ENCODE results near the gene MAN2B1. TPM values are rescaled to one million over a fixed set of nuclear protein-coding genes. Genes with fewer than 3 reads are reported as not detected.
"Not testable (repeated sequence)": the region's sequence is repeated elsewhere in the genome, so short reads cannot be mapped to it uniquely, and the experiment has no call there.

Gene MAN2B1
- polyA plus RNA-seq, 3 donors: 26.7 to 68.3 (median 44.5) TPM

DNA sequence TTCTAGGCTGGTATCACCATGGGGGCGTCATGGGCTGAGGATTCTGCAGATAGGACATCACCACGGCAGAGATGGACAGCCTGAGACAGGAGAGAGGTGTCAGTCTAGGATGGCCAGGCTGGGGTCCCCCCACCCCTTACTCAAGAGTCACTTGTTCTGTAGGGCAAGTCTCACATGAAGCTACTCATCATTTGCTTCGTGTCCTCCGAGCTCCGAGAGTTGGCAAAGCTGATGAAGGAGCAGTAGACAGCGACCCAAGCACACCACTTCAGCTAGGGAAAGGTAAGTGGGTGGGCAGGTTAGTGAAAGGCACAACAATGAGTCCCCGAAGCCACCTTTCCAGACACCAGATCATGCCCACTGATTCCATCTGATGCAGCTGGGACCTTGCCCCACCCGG lies 1.8 kb upstream of the MAN2B1 start:
- H3K27ac ChIP-seq (ENCODE audit: low read depth, low read length): no peak overlapping the region
- WGBS, 3 donors: 50 to 73% (median 68%) methylated on average over 8 of the region's 8 CpGs

DNA sequence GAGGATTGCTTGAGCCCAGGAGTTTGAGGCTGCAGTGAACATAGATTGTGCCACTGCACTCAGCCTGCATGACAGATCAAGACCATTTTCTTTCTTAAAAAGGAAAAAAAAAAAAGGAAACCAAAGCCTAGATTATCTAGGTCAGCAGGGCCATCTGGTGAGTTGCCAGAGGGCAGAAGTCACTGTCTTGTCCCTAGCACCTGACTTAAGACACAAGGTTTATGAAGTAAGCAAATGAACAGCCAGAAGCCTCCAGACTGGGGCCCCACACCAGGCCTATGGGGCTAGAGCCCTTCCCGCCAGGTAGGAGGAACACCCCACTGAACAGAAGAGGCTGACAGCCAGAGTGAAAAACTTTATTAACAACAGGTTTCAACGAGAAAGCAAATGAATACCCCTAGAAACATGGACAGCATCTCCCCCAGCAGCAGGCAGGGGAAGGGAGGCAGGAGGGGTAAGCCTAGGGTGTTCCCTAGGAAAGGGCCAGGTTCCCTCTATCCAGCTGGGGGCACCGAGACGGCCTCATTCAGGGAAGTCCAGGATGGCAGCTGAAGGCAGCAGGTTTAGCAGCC lies 1.3 kb upstream of the MAN2B1 start:
- H3K27ac ChIP-seq (ENCODE audit: low read depth, low read length): no peak overlapping the region
- WGBS, 3 donors: 73 to 79% (median 75%) methylated on average over 4 of the region's 4 CpGs

DNA sequence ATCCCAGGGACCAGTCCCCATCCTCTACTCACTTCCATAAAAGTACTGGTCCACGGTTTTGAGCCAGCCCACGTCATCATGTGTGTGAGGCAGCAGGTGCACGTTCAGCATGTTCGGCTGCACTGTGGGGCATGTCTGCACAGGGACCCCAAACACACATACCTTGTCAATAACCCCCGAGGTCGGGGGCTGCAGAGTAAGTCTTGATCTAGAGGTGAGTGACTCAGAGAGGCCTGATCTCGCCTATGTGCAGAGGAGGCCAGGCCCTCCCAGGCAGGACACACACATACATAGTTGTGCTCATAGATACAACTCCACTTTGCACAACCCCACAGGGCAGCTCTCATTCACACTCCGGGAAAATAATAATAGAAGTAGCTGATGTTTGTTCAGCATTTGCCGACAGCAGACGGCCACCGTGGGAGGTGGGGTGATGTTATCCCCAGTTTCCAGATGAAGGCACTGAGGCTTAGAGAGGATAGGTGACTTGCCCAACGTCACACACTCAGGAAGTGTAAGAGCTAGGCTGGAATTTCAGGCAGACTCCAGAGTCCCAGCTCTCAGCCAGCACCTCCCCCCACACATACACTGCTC lies 774 bp downstream of the MAN2B1 start:
- WGBS, 3 donors: 40 to 49% (median 43%) methylated on average over 12 of the region's 12 CpGs

DNA sequence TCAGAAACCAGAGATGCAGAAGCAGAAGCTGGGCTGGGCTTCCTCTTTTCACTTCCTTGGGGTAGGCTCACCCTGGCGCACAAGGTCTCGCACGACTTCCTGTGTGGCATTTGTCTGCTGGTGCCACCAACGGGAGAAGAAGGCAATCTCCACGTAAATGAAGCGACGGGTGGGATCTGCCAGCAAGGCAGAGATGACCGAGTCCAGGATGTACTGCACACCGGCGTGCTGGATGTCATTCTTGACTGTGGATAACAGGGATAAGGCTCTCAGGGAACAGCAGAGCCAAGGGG lies 1.3 kb downstream of the MAN2B1 start:
- 54 to 78% (median 54%) methylated on average over 10 of the region's 10 CpGs for WGBS, 3 donors
- no peak overlapping the region for H3K27ac ChIP-seq (ENCODE audit: low read depth, low read length)

More for the DNA sequence above, 774 bp downstream of the MAN2B1 start:
- H3K27ac ChIP-seq (ENCODE audit: low read depth, low read length): no peak overlapping the region

DNA sequence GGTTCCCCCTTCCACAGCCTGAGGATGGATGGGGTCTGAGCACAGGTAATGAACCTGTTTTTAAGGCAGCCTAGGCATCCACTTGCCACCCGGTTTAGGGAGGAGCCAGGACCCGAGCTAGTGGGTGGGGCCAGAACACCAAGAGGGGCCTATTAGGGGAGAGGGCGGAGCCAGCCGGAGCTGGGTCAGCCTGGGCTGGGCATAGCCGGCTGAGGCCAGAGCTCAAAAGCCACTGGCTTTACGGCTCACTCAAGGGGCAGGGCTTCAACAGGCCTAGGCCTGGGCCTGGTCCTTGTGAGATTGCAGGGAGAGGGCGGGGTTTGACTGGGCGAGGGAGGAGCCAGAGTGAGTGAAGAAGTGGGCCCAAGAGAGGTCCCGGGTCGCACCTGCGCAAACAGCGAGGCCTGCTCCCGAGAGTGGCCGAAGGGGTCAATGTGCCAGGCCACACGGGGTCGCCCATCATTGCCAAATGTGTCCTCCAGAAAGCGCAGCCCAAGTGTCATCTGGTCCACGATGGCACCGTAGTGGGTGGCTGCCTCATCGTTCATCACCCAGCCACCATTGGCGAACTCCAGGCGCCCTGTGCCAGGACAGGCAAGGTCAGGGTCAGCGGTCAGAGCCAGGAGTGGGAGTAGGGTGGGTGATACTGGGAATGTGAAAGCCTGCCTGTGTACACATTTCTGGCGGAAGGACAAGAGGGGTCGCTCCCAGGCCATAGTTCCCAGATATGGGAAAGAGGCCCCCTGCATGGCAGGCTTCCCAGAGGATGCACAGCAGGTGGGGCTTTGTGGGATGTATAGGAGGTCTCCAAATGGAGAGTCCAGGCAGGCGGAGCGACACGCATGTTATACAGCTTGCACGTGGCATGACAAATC lies 1.9 kb downstream of the MAN2B1 start:
- WGBS, 3 donors: 80 to 87% (median 83%) methylated on average over 29 of the region's 29 CpGs
- H3K27ac ChIP-seq (ENCODE audit: low read depth, low read length): no peak overlapping the region

DNA sequence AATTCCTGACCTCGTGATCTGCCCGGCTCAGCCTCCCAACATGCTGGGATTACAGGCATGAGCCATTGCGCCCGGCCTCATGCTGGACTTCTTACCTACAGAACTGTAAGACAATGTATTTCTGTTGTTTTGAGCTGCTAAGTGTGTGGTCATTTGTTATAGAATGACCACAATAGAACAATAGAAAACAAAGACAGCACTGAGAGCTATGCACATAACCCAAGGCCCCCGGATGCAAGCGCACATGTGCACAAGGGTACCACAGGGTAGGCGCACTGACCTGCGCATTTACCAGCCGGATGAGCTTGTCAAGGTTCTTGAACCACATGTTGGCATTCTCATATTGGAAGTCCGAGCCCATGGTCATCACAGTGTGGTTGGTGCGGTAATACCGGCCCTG lies 5.6 kb downstream of the MAN2B1 start:
- WGBS, 3 donors: 92 to 94% (median 93%) methylated on average over 12 of the region's 12 CpGs
- H3K27ac ChIP-seq (ENCODE audit: low read depth, low read length): no peak overlapping the region

DNA sequence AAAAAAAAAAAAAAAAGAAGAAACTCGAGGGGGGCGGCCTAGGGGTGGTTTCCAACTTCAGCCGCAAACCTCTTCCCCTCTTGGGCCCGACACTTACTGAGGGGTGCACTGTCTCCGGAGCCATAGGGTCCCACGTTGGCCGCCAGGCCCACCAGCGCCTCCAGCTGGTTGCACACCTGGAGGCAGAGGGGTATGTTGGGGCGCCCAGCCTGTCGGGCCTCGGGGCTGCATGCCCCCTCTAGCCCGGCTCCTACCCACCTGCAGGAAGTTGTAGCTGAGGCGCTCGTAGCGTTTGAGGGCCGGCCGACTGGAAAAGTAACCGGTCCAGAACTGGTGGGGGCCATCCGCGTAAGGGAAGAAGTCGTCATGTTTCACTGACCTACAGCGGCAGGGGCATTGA lies 8.6 kb downstream of the MAN2B1 start:
- 95 to 96% (median 96%) methylated on average over 22 of the region's 22 CpGs for WGBS, 3 donors
- no peak overlapping the region for H3K27ac ChIP-seq (ENCODE audit: low read depth, low read length)

DNA sequence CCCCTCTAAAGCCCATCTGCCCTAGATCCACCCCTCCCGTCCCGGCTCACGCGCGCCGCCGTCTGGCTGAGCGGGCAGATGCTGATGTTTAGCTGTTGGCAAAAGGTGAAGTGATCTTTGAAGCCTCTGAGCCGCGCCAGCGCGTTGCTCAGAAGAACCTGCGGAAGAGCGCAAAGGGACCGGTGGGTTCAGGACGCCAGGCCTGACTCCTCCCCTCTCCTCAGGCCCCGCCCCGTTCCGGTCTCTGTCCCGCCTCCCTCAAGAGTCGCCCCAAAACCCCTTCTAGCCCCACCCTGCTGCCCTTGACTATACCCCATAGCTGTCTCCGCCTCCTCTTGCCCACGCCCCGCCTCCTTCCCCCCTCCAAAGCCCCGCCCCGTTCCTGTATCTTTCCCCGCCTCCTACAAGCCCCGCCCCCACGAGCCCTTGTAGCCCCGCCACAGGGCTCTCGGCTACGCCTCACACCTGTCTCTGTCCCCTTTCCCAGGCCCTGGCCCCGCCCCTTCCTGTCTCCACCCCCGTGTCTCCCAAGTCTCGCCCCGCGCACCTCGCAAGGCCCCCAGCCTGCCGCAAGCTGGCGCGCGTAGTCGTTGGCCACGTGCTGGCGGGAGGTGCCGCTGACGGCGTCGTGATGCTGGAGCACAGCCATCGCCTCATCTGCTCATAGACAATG lies 9.5 kb downstream of the MAN2B1 start:
- H3K27ac ChIP-seq (ENCODE audit: low read depth, low read length): no peak overlapping the region
- WGBS, 3 donors: 63 to 79% (median 74%) methylated on average over 46 to 50 of the region's 50 CpGs

DNA sequence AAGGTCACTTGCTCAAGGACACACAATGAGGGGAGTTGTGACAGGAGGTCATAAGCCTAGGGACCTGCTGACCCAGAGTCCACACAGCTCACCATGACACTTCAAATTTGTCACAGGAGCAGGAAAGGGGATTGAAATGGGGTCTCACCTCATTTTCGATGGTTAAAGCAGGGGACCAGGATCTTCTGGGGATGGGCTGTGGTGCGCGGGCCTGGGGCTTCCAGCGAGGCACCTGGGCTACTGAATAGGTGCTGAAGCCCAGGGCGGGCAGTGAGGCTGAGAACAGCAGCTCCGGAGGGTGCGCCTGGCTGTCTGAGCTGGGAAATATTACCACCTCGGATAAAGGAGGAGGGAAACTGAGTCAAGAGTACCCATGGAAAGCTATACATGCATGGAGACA lies 11.0 kb downstream of the MAN2B1 start:
- WGBS, 3 donors: 92 to 97% (median 95%) methylated on average over 8 of the region's 8 CpGs
- H3K27ac ChIP-seq (ENCODE audit: low read depth, low read length): no peak overlapping the region

DNA sequence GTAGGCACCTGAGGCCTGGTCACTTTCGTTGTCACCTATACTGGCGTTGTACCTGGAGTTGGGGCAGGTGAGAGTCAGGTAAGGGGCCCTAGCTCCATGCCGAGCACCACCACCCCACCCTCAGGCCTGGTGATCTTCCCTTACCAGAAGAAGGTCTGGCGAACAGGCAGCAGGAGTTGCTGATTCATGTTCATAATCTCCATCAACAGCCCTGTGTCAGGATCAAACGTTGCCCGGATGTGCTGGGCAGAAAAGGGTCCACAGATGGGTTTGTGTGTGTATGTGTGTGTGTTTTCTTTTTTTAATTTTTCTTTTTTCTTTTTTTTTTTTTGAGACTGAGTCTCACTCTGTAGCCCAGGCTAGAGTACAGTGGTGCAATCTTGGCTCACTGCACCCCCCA lies 14.3 kb downstream of the MAN2B1 start:
- H3K27ac ChIP-seq (ENCODE audit: low read depth, low read length): no peak overlapping the region
- WGBS, 3 donors: 89 to 95% (median 92%) methylated on average over 6 of the region's 6 CpGs

DNA sequence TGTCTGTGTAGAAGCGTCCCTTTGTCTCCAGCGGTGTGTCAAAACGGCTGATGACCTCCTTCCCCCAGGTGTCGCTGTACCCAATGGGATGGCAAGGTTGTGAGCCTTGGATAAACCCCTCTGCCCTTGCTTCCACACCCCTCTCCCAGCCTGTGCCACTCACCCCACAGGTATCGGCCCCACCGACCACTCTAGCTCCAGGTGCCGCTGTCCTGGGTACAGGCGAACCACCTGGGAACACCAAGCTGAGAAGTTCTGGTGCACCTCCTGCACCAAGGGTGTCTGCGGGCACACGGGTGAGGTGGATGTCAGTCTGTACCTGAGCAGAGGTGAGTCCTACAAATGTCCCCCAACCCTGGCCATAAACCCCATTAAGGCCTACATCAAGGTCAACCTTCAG lies 16.6 kb downstream of the MAN2B1 start:
- H3K27ac ChIP-seq (ENCODE audit: low read depth, low read length): no peak overlapping the region
- WGBS, 3 donors: 93 to 97% (median 96%) methylated on average over 10 of the region's 10 CpGs

DNA sequence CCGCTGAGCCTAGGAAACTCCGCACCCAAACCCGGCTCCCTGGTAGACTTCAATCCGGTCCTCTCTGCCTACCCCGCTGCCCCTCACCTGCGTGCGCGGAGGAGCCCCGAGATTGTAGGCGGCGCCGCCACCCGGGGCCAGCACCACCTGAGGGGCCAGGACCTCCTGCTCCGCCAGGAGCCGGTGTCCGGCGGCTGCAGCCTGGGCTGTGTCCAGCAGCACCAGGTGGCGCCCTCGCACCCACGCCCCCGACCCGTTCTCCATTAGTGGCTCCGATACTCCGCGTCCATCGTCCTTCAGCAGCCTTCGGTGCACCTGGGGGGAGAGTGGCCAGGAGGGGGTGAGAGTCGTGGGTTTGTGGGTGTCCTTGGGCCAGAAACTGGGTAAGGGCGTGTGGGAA lies 18.5 kb downstream of the MAN2B1 start:
- 9 to 21% (median 20%) methylated on average over 27 to 29 of the region's 29 CpGs for WGBS, 3 donors
- no peak overlapping the region for H3K27ac ChIP-seq (ENCODE audit: low read depth, low read length)

DNA sequence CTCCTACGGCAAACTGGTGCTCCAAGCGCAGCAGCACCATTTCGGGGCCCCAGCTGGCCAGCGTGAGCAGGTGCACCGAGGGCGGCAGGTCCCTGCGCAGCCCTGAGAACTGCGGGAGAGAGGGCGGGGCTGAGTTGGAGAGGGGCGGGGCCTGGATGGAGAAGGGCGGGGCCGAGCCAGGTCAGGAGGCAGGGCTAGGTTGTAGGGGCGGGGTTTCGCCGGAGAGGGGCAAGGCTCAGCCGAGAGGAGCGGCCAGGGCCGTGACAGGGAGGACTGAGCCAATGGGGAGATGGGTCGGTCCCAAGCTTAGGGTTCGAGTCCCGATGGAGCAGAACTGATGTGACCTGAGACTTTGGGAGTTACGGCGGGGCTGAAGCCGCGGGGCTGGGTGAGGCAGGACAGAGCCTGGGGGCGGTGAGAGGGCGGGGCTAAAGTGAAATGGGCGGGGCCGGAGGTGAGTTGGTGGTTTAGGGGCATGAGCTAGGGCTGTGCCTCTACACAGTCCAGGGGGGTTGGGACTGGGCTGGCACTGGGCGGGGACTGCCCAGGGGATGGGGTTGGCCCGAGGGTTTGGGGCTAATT lies 19.0 kb downstream of the MAN2B1 start:
- 11 to 20% (median 12%) methylated on average over 29 to 31 of the region's 31 CpGs for WGBS, 3 donors
- no peak overlapping the region for H3K27ac ChIP-seq (ENCODE audit: low read depth, low read length)

DNA sequence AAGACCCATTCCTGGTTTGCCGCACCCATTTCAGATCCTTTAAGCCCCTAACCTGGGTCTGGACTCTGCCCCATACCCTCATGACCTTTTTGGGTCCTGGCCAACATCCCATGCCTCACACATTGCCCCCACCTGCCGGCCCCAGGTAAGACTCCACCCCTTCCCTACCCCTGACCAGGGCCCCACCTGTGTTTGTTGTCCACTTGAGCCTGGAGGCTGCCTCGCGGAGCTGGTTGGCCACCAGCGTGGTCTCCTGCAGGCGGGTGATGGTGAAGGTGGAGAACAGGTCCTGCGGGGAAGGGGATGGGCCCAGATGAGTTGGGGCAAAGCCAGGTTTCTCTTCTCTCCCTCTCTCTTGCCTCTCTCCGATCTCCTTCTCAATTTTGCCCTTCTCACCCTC lies 19.5 kb downstream of the MAN2B1 start:
- 54 to 84% (median 83%) methylated on average over 8 of the region's 8 CpGs for WGBS, 3 donors
- H3K27ac ChIP-seq (ENCODE audit: low read depth, low read length): no peak overlapping the region

DNA sequence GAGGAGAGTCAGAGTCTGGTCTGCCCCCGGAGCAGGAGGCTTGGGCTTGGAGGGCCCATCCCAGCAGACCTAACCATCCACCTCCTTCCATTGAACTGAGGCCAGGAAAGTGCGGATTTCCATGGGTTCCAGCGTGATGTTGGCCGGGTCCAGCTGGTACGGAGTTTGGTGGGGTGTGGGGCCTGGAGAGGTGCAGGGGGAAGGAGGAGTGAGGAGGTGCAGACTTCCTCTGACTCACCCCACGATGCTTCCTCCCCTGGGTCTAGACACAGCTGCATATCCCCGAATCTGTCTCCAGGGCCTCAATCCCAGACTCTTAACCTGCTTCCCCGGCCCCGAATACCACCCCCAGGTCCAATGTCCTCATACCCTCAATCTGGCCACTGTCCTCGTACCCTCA lies 20.0 kb downstream of the MAN2B1 start:
- no peak overlapping the region for H3K27ac ChIP-seq (ENCODE audit: low read depth, low read length)
- WGBS, 3 donors: 80 to 97% (median 86%) methylated on average over 10 of the region's 10 CpGs

DNA sequence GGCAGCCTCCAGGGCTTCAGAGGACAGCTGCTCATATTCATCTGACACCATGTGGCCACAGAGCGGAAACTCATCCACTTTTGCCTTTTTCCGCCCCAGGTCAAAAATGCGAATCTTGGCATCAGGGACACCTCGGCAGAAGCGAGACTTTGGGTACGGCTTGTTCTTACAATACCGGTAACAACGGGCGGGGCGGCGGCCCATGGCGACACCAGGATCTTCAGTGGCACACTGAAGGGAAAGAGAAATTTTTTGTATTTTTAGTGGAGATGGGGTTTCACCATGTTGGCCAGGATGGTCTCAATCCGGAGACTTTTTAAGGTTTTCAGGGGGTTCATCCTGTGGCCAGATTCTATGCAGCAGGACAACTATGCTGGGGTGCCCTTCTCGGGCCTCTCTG lies 22.8 kb downstream of the MAN2B1 start:
- H3K27ac ChIP-seq (ENCODE audit: low read depth, low read length): not testable (repeated sequence)
- WGBS, 3 donors: 93 to 96% (median 95%) methylated on average over 14 of the region's 14 CpGs

DNA sequence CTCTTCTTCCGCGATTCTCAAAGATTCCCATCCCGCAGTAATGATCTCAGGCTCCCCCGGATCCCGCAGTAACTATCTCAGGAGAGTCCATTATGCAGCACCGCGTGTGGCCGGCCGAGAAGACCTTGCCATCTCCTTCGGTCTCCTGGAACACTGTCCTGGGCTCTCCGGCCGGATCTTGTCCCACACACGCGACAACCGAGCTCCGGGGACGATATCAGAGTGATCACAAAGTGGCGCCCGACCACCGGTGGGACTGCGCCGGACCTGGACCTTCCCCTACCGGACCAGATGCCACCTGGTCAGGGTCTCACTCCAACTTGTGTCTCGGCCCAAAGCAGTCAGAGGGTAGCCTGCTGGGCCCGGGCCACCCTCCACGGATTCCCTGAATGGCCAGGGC lies 24.0 kb downstream of the MAN2B1 start:
- no peak overlapping the region for H3K27ac ChIP-seq (ENCODE audit: low read depth, low read length)
- WGBS, 3 donors: 90 to 94% (median 93%) methylated on average over 26 of the region's 26 CpGs

DNA sequence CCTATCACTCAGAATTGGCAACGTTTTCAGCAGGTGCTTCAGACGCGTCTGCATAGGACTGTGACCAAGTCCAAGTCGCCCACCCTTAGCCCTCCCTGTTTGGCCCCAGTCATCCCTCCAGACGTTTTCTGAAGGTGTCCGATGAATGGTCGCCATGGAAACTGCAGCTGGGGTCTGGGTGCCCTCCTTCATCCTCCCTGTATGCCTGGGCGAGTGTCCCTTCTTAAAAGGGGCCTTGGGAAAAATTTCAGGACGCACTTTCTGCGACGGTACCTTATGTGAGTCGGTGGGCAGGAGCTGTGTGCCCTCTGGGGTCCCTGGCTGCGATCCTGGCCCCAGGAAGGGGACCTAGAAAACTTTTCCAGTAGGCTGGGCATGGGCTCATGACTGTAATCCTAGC lies 25.1 kb downstream of the MAN2B1 start:
- WGBS, 3 donors: 69 to 81% (median 75%) methylated on average over 13 of the region's 13 CpGs
- H3K27ac ChIP-seq (ENCODE audit: low read depth, low read length): no peak overlapping the region
